Measurements from ENCODE around the gene STX8.

Gene STX8

DNA sequence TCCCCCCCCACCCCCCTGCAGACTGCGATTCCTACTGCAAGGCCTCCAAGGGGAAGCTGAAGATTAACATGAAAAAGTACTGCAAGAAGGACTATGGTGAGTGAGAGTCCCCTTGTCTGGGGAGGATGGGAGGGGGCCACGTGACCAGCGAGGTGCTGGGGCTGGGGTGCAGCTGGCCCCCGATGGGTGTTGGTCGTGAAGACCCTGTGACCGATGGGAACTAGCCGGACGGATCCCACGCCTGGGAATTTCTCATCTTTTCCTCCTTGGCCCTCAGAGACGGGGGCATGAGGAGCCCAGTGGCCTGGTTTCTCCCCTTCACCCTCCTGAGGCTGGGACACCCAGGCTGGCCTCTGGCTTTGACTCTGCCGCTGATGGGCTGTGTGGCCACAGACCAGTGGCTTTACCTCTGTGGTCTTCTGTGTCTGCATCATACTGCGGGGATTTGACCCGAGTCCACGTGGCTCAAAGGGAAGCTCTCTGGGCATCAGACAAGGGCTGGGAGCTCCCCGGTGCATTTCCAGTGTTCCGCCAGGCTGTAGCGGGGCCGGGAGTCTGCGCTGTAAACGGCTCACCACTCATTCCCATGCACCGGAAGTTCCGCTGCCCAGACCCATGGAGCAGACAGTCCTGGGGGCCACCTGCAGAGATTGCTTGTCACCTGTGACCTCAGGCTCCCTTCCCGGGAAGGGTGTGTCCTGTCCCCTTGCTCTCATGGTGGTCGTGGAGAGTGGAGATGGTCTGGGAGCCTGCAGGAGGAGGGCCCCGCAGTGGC, 354.3 kb downstream of the STX8 start:
- Histone ChIP-seq H3K27ac (ENCODE audit: extremely low read depth, low read depth, low read length) (no peak overlapping the region), H3K9me3 (ENCODE audit: control insufficient read depth, insufficient read depth, low read depth, low read length) (no peaks in the 10 kb centered on the region; the same call in 1 of the 2 replicates), H3K4me1 (ENCODE audit: control insufficient read depth, insufficient read depth, low read length) (no peaks in the 10 kb centered on the region), H3K36me3 (ENCODE audit: control insufficient read depth in 2 of 2, insufficient read depth in 1 of 2, low read length in 2 of 2) (peaks cover 0 to 16% of the 10 kb centered on the region in 2 experiments; a peak in 1 of 3 replicates), H3K4me3 (ENCODE audit: low read depth, low read length) (no peak overlapping the region)
- CTCF ChIA-PET = no interaction called here
- no peak for TF ChIP-seq ZNF266 (tag by site-specific recombination; IDR thresholded peaks at IDR 0.05; ENCODE audit: low read depth)
- TF ChIP-seq IKZF3 (tag by site-specific recombination; IDR thresholded peaks at IDR 0.05) = no peak
- TF ChIP-seq RBAK (tag by site-specific recombination; IDR thresholded peaks at IDR 0.05) = no peak
- TF ChIP-seq, protein P1, sequence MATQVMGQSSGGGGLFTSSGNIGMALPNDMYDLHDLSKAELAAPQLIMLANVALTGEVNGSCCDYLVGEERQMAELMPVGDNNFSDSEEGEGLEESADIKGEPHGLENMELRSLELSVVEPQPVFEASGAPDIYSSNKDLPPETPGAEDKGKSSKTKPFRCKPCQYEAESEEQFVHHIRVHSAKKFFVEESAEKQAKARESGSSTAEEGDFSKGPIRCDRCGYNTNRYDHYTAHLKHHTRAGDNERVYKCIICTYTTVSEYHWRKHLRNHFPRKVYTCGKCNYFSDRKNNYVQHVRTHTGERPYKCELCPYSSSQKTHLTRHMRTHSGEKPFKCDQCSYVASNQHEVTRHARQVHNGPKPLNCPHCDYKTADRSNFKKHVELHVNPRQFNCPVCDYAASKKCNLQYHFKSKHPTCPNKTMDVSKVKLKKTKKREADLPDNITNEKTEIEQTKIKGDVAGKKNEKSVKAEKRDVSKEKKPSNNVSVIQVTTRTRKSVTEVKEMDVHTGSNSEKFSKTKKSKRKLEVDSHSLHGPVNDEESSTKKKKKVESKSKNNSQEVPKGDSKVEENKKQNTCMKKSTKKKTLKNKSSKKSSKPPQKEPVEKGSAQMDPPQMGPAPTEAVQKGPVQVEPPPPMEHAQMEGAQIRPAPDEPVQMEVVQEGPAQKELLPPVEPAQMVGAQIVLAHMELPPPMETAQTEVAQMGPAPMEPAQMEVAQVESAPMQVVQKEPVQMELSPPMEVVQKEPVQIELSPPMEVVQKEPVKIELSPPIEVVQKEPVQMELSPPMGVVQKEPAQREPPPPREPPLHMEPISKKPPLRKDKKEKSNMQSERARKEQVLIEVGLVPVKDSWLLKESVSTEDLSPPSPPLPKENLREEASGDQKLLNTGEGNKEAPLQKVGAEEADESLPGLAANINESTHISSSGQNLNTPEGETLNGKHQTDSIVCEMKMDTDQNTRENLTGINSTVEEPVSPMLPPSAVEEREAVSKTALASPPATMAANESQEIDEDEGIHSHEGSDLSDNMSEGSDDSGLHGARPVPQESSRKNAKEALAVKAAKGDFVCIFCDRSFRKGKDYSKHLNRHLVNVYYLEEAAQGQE (tag by site-specific recombination; IDR thresholded peaks at IDR 0.05) = no peak
- TF ChIP-seq, protein P2, sequence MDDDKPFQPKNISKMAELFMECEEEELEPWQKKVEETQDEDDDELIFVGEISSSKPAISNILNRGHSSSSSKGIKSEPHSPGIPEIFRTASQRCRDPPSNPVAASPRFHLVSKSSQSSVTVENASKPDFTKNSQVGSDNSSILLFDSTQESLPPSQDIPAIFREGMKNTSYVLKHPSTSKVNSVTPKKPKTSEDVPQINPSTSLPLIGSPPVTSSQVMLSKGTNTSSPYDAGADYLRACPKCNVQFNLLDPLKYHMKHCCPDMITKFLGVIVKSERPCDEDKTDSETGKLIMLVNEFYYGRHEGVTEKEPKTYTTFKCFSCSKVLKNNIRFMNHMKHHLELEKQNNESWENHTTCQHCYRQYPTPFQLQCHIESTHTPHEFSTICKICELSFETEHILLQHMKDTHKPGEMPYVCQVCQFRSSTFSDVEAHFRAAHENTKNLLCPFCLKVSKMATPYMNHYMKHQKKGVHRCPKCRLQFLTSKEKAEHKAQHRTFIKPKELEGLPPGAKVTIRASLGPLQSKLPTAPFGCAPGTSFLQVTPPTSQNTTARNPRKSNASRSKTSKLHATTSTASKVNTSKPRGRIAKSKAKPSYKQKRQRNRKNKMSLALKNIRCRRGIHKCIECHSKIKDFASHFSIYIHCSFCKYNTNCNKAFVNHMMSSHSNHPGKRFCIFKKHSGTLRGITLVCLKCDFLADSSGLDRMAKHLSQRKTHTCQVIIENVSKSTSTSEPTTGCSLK (tag by site-specific recombination; IDR thresholded peaks at IDR 0.05) = no peak
- TF ChIP-seq ZNF521 (tag by site-specific recombination; IDR thresholded peaks at IDR 0.05) = no peak
- TF ChIP-seq GLI2 (tag by site-specific recombination; IDR thresholded peaks at IDR 0.05; ENCODE audit: borderline replicate concordance, low read depth) = no peak
- no peak for TF ChIP-seq ZNF747 (tag by site-specific recombination; IDR thresholded peaks at IDR 0.05)
- TF ChIP-seq ZNF2 (tag by site-specific recombination; IDR thresholded peaks at IDR 0.05) = no peak
- TF ChIP-seq ZNF416 (tag by site-specific recombination; IDR thresholded peaks at IDR 0.05) = no peak
- TF ChIP-seq ZNF558 (tag by site-specific recombination; IDR thresholded peaks at IDR 0.05) = no peak
- no peak for TF ChIP-seq ZNF791 (tag by site-specific recombination; IDR thresholded peaks at IDR 0.05)
- no peak for TF ChIP-seq ZNF404 (tag by site-specific recombination; IDR thresholded peaks at IDR 0.05)
- TF ChIP-seq, protein P3, sequence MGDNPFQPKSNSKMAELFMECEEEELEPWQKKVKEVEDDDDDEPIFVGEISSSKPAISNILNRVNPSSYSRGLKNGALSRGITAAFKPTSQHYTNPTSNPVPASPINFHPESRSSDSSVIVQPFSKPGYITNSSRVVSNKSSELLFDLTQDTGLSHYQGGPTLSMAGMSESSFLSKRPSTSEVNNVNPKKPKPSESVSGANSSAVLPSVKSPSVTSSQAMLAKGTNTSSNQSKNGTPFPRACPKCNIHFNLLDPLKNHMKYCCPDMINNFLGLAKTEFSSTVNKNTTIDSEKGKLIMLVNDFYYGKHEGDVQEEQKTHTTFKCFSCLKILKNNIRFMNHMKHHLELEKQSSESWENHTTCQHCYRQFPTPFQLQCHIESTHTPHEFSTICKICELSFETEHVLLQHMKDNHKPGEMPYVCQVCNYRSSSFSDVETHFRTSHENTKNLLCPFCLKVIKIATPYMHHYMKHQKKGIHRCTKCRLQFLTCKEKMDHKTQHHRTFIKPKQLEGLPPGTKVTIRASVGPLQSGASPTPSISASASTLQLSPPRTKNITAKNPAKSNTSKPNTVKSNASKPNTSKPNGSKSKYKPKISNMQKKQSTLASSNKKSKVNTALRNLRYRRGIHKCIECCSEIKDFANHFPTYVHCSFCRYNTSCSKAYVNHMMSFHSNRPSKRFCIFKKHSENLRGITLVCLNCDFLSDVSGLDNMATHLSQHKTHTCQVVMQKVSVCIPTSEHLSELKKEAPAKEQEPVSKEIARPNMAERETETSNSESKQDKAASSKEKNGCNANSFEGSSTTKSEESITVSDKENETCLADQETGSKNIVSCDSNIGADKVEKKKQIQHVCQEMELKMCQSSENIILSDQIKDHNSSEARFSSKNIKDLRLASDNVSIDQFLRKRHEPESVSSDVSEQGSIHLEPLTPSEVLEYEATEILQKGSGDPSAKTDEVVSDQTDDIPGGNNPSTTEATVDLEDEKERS (tag by site-specific recombination; IDR thresholded peaks at IDR 0.05) = no peak
- POLR2A ChIA-PET = no interaction called here

DNA sequence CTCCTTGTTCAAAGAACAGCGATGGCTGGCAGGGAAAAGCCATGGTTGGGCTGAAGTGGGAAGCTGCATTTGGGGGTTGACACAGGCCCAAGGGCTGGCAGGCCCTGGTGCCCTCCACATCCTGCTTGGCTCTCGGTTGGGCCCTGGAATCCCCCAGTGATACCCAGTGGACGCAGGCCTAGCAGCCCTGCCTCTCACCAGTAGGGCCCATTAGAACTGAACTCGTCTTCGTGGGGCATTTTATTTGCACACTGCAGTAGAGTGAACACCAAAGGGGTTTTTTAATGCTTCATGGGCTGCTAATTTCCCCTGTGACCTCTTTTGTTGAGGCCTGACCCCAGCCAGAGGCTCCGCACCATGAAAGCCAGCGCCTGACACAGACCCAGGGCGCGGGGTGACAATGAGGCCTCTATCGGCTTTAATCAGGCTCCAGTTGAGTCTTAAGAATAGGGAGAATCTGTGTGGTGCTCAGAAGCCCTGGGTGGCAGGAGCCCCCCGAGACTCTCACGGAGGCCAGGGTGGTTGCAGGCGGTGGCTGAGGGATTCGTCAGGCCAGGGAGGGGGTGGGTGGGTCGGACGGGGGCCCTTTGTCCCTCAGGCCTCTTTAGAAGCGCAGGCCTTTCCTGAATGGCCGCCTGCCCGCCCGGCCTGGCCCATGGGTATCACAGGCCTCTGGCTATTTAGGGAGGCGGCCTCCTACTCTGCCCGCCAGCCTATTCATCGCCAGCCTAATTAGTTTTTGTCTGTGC, 355.0 kb downstream of the STX8 start:
- Histone ChIP-seq H3K4me3 (ENCODE audit: low read depth, low read length) (no peak overlapping the region), H3K4me1 (ENCODE audit: control insufficient read depth, insufficient read depth, low read length) (no peaks in the 10 kb centered on the region), H3K9me3 (ENCODE audit: control insufficient read depth, insufficient read depth, low read depth, low read length) (no peaks in the 10 kb centered on the region; the same call in 1 of the 2 replicates), H3K27ac (ENCODE audit: extremely low read depth, low read depth, low read length) (no peak overlapping the region), H3K36me3 (ENCODE audit: control insufficient read depth in 2 of 2, insufficient read depth in 1 of 2, low read length in 2 of 2) (peaks cover 4 to 23% of the 10 kb centered on the region in 2 experiments; a peak in 1 of 3 replicates)
- CTCF ChIA-PET = no interaction called here
- POLR2A ChIA-PET = no interaction called here
- TF ChIP-seq ZNF660 (tag by site-specific recombination; IDR thresholded peaks at IDR 0.05) = no peak
- TF ChIP-seq ZNF558 (tag by site-specific recombination; IDR thresholded peaks at IDR 0.05) = no peak
- TF ChIP-seq, protein P4, sequence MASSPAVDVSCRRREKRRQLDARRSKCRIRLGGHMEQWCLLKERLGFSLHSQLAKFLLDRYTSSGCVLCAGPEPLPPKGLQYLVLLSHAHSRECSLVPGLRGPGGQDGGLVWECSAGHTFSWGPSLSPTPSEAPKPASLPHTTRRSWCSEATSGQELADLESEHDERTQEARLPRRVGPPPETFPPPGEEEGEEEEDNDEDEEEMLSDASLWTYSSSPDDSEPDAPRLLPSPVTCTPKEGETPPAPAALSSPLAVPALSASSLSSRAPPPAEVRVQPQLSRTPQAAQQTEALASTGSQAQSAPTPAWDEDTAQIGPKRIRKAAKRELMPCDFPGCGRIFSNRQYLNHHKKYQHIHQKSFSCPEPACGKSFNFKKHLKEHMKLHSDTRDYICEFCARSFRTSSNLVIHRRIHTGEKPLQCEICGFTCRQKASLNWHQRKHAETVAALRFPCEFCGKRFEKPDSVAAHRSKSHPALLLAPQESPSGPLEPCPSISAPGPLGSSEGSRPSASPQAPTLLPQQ (tag by site-specific recombination; IDR thresholded peaks at IDR 0.05) = no peak
- no peak for TF ChIP-seq ZNF830 (tag by site-specific recombination; IDR thresholded peaks at IDR 0.05; ENCODE audit: low read depth)
- TF ChIP-seq, protein P5, sequence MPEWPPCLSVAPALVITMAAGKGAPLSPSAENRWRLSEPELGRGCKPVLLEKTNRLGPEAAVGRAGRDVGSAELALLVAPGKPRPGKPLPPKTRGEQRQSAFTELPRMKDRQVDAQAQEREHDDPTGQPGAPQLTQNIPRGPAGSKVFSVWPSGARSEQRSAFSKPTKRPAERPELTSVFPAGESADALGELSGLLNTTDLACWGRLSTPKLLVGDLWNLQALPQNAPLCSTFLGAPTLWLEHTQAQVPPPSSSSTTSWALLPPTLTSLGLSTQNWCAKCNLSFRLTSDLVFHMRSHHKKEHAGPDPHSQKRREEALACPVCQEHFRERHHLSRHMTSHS (tag by site-specific recombination; IDR thresholded peaks at IDR 0.05) = no peak
- no peak for TF ChIP-seq ZNF169 (tag by site-specific recombination; IDR thresholded peaks at IDR 0.05)
- TF ChIP-seq ZNF354C (tag by site-specific recombination; IDR thresholded peaks at IDR 0.05; ENCODE audit: borderline replicate concordance, low read depth) = no peak

Data from HEK293 (cell line).